Fibroblast of pulmonary artery (primary cell): ENCODE results near the gene SIRPG.

Experiments used
- DNase-seq: peaks from one replicate; pipeline ENCODE4 v3.0.0-alpha.2; 2010; ENCODE audit warnings: low read depth
- H3K4me3 ChIP-seq: replicated peaks from 2 replicates; pipeline ENCODE4 v1.5.1; 2011; ENCODE audit warnings: low read depth, mild to moderate bottlenecking, control low read depth, low read length, moderate library complexity
- TF ChIP-seq, protein P1 (sequence below): IDR thresholded peaks from 2 replicates; pipeline ENCODE4 v1.5.1; 2011; ENCODE audit warnings: mild to moderate bottlenecking, control low read depth, low read length, inconsistent platforms; ENCODE audit errors: missing control alignments

SIRPG gene

DNA sequence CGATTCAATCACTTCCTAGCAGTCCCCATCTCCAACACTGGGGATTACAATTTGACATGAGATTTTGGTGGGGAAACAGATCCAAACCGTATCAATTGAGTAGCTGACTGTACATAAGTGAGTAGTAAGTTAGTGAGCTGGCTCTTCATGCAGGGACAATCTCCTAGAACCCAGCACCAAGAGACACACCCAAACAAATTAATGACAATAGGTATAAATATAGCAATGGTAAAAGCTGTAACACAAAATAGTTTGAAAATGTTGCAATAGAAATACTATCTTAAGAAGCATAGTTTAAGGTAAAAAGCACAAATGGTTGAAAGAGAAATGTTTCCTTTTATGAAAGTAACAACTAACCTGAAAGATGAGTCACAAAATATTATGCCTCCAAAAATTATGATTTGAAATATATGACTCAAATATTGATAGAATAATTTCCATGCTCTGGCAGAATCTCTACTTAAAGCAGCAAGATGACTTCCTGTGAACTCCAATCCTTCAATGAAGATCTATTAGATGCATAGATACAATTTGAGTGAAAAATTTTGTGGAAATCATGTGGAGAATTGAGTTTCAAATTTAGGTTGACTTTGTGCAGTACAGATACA is 32.4 kb downstream of the SIRPG start:
- H3K4me3 ChIP-seq: no peak overlapping the region
- DNase-seq: no peak

DNA sequence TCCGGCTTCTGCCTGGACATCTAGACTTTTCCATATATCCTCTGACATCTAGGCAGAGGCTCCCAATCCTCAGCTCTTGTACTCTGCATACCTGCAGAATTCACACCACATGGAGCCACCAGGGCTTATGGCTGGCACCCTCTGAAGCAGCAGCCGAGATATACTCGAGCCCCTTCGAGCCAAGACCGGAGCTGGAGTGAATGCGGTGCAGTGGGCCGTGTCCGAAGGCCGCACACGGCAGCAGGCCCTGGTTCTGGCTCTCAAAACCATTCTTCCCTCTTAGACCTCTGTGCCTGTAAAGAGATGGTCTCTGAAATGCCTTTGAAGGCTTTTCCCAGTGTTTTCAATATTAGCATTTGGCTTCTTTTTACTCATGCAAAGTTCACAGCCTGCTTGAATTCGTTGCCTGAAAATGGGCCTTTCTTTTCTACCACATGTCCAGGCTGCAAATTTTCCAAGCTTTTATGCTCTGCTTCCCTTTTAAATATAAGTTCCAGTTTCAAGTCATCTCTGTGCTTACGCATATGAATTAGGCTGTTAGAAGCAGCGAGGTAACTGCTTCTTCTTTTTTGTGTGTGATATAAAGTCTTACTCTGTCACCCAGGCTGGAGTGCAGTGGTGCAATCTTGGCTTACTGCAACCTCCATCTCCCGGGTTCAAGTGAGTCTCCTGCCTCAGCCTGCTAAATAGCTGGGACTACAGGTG is 33.9 kb downstream of the SIRPG start:
- no peak for DNase-seq
- TF ChIP-seq, protein P1, sequence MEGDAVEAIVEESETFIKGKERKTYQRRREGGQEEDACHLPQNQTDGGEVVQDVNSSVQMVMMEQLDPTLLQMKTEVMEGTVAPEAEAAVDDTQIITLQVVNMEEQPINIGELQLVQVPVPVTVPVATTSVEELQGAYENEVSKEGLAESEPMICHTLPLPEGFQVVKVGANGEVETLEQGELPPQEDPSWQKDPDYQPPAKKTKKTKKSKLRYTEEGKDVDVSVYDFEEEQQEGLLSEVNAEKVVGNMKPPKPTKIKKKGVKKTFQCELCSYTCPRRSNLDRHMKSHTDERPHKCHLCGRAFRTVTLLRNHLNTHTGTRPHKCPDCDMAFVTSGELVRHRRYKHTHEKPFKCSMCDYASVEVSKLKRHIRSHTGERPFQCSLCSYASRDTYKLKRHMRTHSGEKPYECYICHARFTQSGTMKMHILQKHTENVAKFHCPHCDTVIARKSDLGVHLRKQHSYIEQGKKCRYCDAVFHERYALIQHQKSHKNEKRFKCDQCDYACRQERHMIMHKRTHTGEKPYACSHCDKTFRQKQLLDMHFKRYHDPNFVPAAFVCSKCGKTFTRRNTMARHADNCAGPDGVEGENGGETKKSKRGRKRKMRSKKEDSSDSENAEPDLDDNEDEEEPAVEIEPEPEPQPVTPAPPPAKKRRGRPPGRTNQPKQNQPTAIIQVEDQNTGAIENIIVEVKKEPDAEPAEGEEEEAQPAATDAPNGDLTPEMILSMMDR: no peak
- no peak overlapping the region for H3K4me3 ChIP-seq

More for the DNA sequence above, 32.4 kb downstream of the SIRPG start:
- TF ChIP-seq, protein P1: no peak

DNA sequence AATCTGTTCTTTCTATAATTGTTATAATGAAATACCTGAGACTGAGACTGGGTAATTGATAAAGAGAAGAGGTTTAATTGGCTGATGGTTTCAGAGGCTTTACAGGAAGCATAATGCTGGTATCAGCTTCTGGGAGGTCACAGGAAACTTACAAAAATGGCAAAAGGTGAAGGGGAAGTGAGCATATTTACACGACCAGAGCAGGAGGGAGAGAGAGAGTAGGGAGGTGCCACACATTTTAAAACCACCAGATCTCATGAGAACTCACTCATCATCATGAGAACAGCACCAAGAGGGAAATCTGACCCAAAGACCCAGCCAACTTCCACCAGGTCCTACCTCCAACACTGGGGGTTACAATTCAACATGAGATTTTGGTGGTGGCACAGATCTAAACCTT is 35.1 kb downstream of the SIRPG start:
- H3K4me3 ChIP-seq: no peak overlapping the region
- no peak for DNase-seq
- TF ChIP-seq, protein P1: no peak

DNA sequence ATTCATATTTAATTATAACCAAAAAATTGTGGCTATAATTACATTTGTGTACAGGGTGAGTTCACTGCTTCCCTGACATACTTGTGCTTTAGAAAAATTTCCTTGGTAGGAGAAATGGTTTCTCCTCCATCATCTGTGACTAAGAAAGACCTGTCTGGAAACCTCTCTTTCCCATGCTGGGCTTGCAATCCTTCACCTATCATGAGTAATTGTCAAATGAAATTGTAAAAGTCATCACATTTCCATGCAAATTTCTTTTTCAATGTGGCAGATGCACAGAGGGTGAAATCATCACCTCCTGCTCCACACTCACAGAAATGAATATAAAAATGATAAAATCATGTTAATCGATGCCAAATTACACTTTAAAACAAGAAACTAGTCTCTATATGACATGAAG is 36.3 kb downstream of the SIRPG start:
- TF ChIP-seq, protein P1: no peak
- no peak overlapping the region for H3K4me3 ChIP-seq
- DNase-seq: no peak

DNA sequence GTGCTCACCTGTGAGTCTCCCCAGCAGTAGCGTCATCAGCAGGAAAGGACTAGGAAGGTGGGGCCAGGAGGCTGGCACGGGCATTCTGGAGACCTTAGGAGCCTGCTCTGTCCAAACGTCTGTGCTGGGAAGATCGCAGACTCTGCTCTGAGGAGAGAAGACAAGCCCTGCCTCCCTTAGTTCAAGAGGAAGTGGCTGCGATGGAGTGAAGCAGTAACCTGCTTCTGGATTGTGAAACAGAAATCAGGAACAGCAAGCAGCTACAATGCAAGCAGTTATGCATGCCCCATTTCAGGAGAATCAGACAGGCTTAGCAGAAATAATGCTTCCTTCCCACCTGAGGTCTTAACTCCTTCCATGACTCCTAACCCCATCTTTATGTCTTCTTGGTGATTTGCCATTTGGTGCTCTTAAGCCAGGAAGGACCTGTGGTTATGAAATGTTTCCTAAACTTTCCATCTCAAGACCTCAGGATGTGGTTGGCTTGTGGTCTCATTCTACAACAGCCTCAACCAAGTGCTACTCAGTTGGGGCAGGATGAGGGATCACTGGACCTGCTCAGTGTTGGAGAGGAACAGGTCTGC is 37.6 kb downstream of the SIRPG start, which contains the start of gene SIRPB1:
SIRPB1 (minus strand) TSS at position 149 of the 584 bp plus-strand sequence; CDS start at position 84, 65 bp downstream.
- TF ChIP-seq, protein P1: no peak
- no peak for DNase-seq
- H3K4me3 ChIP-seq: no peak within 1 kb of the TSS

DNA sequence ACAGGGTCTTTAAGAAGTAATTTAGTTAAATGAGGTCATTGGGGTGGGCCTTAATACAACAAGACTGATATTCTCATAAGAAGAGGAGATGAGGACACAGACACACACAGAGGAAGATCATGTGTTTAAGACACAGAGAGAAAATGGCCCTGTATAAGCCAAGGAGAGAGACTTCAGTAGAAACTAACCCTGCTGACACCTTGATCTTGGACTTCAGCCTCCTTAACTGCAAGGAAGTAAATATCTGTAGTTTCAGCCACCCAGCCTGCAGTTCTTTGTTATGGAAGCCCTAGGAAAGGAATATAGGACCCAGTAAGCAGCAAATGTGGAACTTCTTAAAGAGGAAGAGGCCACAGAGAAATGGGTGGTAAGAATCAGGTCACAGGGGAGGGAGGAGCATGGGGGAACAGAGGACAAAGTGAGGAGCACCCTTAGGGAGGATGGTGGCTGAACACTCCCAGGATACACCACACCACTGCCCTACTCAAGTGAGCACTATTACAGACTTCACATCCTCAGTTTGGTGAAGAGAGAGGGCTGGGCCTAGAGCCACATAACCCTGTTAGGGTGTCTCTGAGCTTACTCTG is 38.5 kb downstream of the SIRPG start:
- no peak overlapping the region for H3K4me3 ChIP-seq
- TF ChIP-seq, protein P1: no peak
- DNase-seq: no peak
